NK-92 treated with Interleukin-12 subunit alpha and Interleukin-12 subunit beta, amount 100 ng/mL, for 24 hours (cell line): ENCODE results near the gene CCNF.
"Not testable (repeated sequence)": the region's sequence is repeated elsewhere in the genome, so short reads cannot be mapped to it uniquely, and the experiment has no call there.

Experiments used
- DNase-seq: peaks from one replicate; lab custom pipeline; 2025; lab: John Stamatoyannopoulos, UW

Gene CCNF

DNA sequence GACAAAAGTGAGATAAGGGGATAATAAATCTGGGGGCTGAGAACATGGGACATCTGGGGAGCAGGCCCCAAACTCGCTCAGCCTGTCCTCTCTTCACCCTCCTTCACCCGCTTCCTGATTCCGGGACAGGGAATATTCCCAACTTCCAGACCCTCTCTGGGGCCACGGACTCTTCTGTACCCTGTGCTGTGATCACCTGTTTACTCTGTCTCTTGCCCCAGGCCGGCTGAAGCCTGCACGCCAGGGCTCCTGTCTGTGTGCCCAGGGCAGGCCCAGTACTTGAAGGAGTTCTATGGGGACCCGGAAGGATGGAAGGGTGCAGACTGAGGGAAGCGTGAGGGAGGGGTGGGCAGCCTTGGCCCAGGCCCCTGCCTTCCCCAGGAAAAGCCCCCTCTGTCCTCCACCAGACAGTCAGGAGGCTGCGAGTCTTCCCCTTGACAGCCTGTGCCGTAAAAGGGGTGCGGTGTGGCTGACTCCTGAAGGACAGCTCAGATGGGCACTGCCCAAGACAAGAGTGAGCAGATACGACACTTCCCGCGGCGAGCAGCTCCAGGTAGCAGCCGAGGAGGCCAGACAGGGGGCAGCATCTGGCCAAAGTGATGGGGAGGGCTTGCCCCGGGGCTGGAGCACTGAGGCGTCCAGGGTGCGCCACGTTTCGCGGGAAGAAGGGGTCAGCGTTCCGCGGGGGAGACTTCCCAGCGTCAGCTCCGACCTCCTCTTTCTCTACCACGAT lies 1.0 kb upstream of the CCNF start:
- DNase-seq, result no peak

GRCh38 chr16:2428784-2429033 lies 538 bp upstream of the CCNF start:
- DNase-seq, result no peak

DNA sequence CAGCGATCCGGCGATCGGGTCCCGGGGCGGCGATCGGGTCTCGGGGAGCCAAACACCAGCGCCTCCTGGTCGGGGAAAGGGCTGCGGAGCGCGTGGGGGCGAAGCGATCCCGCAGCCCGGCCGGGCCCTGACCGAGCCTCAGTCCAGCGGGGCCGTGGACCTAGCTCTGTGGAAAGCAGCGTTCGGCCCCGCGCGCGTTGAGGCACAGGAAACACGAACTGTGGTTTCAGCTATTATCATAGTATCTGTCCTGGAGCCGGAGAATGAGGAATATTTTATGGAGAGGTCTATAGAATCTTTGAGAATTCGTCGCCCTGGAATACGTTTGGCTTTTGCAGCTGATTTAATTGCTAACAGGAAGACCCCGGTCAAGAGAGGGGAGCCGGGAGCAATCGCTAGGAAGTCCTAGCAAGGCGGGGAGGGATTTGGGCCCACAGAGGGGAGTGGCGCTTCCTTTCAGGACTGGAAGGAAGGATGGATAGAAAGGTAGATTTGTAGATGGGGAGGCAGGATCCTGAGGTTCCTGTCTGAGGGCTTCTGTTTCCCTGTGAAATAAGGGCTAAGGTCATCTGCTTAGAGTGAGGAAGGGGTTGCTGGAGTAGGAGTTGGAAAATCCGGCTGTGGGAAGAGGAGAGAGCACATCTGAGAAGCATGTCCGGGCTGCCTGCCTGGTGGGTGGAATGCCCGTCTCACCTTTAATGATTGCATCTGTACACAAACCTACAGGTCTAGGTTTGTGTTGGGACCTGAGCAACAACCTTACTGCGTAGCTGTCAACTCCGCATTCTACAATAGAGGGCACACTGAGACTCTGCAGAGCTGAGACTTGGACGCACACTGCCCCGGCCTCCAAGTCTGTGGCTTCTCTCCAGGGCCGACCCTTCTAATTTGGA lies 770 bp downstream of the CCNF start:
- no peak for DNase-seq

- DNase-seq, result no peak
Measured at GRCh38 chr16:2432286-2432685, 3.0 kb downstream of the CCNF start.

GRCh38 chr16:2432801-2433505 lies 3.7 kb downstream of the CCNF start:
- DNase-seq, result no peak

DNA sequence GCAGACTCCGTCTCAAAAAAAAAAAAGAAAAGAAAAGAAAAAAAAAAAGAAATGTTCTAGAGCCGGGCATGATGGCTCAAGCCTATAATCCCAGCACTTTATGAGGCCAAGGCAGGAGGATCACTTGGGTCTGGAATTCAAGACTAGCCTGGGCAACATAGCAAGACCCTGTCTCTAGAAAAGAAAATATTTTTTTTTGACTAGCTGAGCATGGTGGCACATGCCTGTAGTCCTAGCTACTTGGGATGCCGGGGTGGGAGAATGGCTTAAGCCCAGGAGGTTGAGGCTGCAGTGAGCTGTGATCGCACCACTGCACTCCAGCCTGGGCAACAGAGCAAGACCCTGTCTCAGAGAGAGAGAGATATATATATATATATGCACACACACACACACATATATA lies 6.0 kb downstream of the CCNF start:
- not testable (repeated sequence) for DNase-seq

GRCh38 chr16:2436110-2436509 lies 6.9 kb downstream of the CCNF start:
- no peak for DNase-seq

DNA sequence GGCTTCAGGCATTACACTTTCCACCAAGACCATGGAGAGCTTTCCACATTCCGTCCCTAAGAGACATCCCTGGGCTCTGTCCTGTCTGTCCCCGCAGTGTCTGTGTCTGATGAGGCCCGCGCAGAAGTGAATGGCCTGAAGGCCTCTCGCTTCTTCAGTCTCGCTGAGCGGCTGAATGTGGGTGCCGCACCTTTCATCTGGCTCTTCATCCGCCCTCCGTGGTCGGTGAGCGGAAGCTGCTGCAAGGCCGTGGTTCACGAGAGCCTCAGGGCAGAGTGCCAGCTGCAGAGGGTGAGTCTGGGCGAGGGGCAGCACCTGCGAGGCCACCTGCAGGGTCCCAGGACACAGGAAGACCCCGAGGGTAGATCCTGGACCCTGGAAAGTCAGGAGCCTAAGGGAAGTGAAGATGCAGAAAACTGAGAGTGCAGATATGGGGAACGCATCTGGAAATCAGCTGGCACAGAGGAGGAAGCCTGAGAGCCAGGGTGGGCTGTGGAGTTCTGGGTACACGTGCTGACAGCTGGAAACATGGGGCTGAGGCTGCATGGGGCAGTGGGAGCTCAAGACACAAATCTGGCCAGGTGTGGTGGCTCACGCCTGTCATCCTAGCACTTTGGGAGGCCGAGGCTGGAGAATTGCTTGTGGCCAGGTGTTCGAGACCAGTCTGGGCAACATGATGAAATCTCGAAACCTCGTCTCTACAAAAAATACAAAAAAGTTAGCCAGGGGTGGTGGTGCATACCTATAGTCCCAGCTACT lies 8.0 kb downstream of the CCNF start:
- no peak for DNase-seq

DNA sequence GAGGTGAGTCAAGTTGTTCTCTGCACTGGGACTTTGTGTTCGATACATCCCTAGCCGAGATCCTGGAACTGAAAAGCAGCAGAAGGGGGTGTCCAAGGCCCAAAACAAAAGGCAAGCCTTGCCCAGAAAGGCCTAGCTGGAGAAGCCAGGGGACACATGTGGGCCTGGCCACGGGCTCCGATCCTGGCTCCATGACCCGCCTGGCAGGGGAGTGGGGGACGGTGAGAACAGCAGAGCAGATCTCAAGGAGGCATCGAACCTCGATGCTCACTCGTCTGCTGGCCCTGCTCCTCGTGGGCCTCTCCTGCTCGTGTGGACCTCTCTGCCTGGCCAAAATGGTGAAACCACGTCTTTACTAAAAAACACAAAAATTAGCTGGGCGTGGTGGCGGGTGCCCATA lies 8.9 kb downstream of the CCNF start:
- DNase-seq, result no peak

DNA sequence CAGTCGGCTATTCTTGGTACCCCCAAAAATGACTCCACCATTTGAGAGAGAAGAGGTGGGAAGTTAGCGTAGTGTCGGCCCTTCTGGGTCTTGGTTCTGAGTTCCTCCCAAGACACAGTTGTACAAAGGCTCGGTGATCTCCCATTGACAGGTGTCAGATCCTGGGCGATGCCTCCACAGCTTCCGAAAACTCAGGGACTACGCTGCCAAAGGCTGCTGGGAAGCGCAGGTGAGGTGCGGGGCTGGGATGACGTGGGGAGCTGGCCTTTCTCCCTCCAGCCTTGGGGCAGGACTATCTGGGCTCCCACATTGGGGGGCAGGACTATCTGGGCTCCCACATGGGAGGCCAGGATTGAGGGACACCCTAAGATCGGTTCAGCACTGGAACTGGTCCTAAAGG lies 10.4 kb downstream of the CCNF start:
- no peak for DNase-seq

GRCh38 chr16:2441143-2441804 lies 12.0 kb downstream of the CCNF start:
- not testable (repeated sequence) for DNase-seq

DNA sequence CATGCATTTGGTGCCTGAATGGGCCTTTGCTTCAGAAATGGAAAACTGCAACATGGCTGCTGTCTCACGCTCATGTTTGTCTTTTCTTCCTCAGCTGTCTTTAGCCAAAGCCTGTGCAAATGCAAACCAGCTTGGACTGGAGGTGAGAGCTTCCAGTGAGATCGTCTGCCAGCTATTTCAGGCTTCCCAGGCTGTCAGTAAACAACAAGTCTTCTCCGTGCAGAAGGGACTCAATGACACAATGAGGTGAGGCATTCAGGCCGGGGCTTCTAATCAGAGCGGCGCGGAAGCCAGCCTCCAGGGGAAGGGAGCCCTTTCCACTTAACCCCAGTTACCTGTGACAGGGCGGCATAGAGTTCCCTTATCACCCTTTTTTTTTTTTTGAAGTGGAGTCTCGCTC lies 14.3 kb downstream of the CCNF start:
- DNase-seq, result no peak

DNA sequence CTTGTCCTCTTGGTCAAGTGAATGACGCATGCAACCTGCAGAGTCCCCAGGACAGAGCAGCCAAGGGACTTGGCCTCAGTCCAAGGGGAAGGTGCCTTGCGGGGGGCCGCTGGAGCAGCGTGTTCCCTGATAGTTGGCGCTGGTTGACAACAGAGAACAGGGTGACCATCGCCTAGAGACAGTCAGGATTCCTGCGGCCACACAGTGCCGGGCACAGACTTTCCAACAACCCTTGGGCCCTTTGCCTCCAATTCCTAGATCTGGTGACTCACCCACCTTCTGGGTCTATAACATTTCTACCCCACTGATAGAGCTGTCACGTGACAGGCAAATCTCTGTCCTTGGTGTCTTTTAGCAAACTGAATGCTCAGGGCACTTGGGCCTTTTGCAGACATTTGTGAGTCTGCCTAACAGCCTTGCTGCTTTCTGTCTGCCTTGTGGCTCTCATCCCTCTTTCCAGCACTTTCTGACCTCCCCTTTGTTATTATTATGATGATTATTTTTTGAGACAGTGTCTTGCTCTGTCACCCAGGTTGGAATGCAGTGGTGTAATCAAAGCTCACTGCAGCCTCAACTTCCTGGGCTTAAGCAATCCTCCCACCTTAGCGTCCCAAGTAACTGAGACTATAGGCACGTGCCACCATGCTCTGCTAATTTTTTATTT lies 18.8 kb downstream of the CCNF start:
- DNase-seq, result no peak

GRCh38 chr16:2449118-2449517 lies 19.9 kb downstream of the CCNF start:
- no peak for DNase-seq

- no peak for DNase-seq
Measured at GRCh38 chr16:2450535-2450934, 21.3 kb downstream of the CCNF start.

GRCh38 chr16:2450975-2451381 lies 21.7 kb downstream of the CCNF start:
- DNase-seq, result no peak

DNA sequence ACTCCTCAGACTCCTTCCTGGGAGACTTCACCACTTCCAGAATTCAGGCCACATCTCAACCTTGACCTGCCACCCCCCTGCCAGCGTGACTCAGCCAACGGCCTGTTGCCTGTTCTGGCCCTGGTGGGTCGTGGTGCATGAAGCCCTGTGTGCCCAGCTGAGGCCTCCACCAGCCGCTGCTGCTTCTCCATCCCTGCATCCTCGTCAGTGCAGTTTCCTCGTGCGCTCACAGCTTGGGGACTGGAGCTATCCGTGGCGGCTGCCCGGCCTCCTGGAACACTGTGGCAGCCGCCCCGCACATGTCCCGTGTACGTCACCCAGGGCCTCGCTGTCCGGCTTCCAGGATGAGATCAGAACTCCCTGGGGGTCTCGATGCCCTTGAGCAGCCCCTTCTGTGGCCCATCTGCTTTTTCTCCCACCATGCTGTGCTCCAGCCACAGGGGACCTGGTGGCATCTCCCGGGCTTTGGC lies 22.6 kb downstream of the CCNF start:
- no peak for DNase-seq

GRCh38 chr16:2452650-2453049 lies 23.4 kb downstream of the CCNF start:
- no peak for DNase-seq

- DNase-seq, result no peak
Measured at GRCh38 chr16:2455081-2455845, 26.0 kb downstream of the CCNF start.

- no peak for DNase-seq
Measured at GRCh38 chr16:2456551-2457153, 27.4 kb downstream of the CCNF start.
